ENCODE data around the gene DELE1.
A peak's percentile ranks its signal among the peaks of the same experiment; 100 is the strongest.

The DELE1 gene

GRCh38 chr5:141958546-141959172, 35.0 kb downstream of the DELE1 start:
- peak in 1 of 3 experiments; percentile 20 for DNase-seq

- DNase-seq = peak in 1 of 3 experiments; percentile 3
These were observed 36.3 kb downstream of the DELE1 start for GRCh38 chr5:141960018-141960417.

GRCh38 chr5:141960449-141961323, 37.0 kb downstream of the DELE1 start:
- DNase-seq = peak; percentile 65 to 91 (median 88)

- DNase-seq = no peak
These were observed 37.8 kb downstream of the DELE1 start for GRCh38 chr5:141961466-141961865.

GRCh38 chr5:141963701-141964100, 40.0 kb downstream of the DELE1 start:
- DNase-seq = no peak

- DNase-seq = no peak
These were observed 41.4 kb downstream of the DELE1 start for GRCh38 chr5:141965071-141965470.

GRCh38 chr5:141966275-141966962, 42.7 kb downstream of the DELE1 start:
- DNase-seq = no peak

- DNase-seq = no peak
These were observed 43.3 kb downstream of the DELE1 start for GRCh38 chr5:141966963-141967333.

GRCh38 chr5:141968914-141969608, 45.4 kb downstream of the DELE1 start, which contains the start of gene RNF14:
TSS of gene RNF14 (plus strand) at chr5:141969105. CDS start at chr5:141973589, 4,484 bp downstream.
- DNase-seq = peak; percentile 77 to 89 (median 82)

- DNase-seq = no peak
These were observed 46.4 kb downstream of the DELE1 start for GRCh38 chr5:141969783-141970771.

- DNase-seq = no peak
These were observed 50.4 kb downstream of the DELE1 start for GRCh38 chr5:141973871-141974595.

GRCh38 chr5:141976176-141976575, 52.5 kb downstream of the DELE1 start:
- DNase-seq = no peak

GRCh38 chr5:141978389-141978788, 54.7 kb downstream of the DELE1 start:
- DNase-seq = no peak

- DNase-seq = no peak
These were observed 59.0 kb downstream of the DELE1 start for GRCh38 chr5:141982626-141983025.

GRCh38 chr5:141986072-141986471, 62.4 kb downstream of the DELE1 start:
- DNase-seq = no peak

- DNase-seq = no peak
These were observed 66.0 kb downstream of the DELE1 start for GRCh38 chr5:141989720-141990119.

Data from NCI-H1417 (cell line).